Esophagus muscularis mucosa (tissue), 4 donors: ENCODE results near the gene KRT86. TPM values are rescaled to one million over a fixed set of nuclear protein-coding genes. Genes with fewer than 3 reads are reported as not detected.
A peak's percentile ranks its signal among the peaks of the same experiment; 100 is the strongest.

ENCODE experiments used
- DNase-seq: peaks from one replicate; pipeline ENCODE4 v3.0.0-alpha.2; 2017; ENCODE audit errors: extremely low spot score
- H3K27ac ChIP-seq, 4 donors: fragments of 200-600 bp; sonication (generic); replicated peaks in 1 of 4; 1 replicate in 3 of 4; 2 replicates in 1 of 4; pipeline ENCODE4 v1.5.1; 2016 to 2019; ENCODE audit warnings: mild to moderate bottlenecking in 1 of 4
- H3K27me3 ChIP-seq, 4 donors: fragments of 200-600 bp; sonication (generic); one replicate each; pipeline versions ENCODE4 v1.5.1 to v1.6.0; 2016 to 2019
- H3K36me3 ChIP-seq, 4 donors: fragments of 200-600 bp; sonication (generic); one replicate each; pipeline ENCODE4 v1.5.1; 2016 to 2019
- H3K4me1 ChIP-seq, 4 donors: fragments of 200-600 bp; sonication (generic); one replicate each; pipeline ENCODE4 v1.5.1; 2016 to 2019
- H3K4me3 ChIP-seq, 4 donors: fragments of 200-600 bp; sonication (generic); 1 replicate in 2 of 4; 2 replicates in 2 of 4; pipeline ENCODE4 v1.5.1; 2016 to 2019; ENCODE audit warnings: mild to moderate bottlenecking in 4 of 4, moderate library complexity in 1 of 4
- H3K9me3 ChIP-seq, 4 donors: fragments of 200-600 bp; sonication (generic); 1 replicate in 3 of 4; 2 replicates in 1 of 4; pipeline ENCODE4 v1.5.1; 2016 to 2019
- EP300 ChIP-seq: sonication (generic); formaldehyde crosslinking; IDR thresholded peaks from one replicate; pipeline ENCODE4 v1.6.1; 2017; ENCODE audit warnings: antibody characterized with exemption
- POLR2A ChIP-seq: fragments of 450-650 bp; IDR thresholded peaks from one replicate; pipeline ENCODE4 v1.6.1; 2017; ENCODE audit warnings: antibody characterized with exemption, moderate library complexity, mild to moderate bottlenecking, low read depth
- POLR2AphosphoS5 ChIP-seq, 2 donors: sonication (generic); formaldehyde crosslinking; IDR thresholded peaks; one replicate each; pipeline ENCODE4 v1.6.1; 2017; ENCODE audit warnings: antibody characterized with exemption in 2 of 2
- WGBS: methylation state at CpG from one replicate; pipeline ENCODE4 v1.1.5; 2018; 5-methylcytosine and 5-hydroxymethylcytosine counted together
- intact Hi-C: fragments of 100-400 bp; cut with DNase I; formaldehyde crosslinking; loops from one replicate; pipeline ENCODE4 v1.15.1; 2023
- total RNA-seq, 4 donors: library from RNA; depleted of rRNA; stranded (reverse); fragments of >200 nt; gene quantifications; one replicate each; pipeline versions ENCODE4 v1.1.0 to v1.2.1, GENCODE V29; 2016
- TF ChIP-seq, protein P1 (sequence below), 3 experiments: fragments of 200-600 bp in 2 of 3; fragments of 450-650 bp in 1 of 3; sonication (generic) in 2 of 3; IDR thresholded peaks; one replicate each; pipeline ENCODE4 v1.5.1; 2017 to 2019; ENCODE audit warnings: antibody characterized with exemption in 3 of 3, mild to moderate bottlenecking in 2 of 3, moderate library complexity in 1 of 3

Gene KRT86
- total RNA-seq, 4 donors from 2014 or later = 0.29 to 0.33 TPM; not detected in 2

GRCh38 chr12:52349196-52349595 lies 74.8 kb downstream of the KRT86 start:
- WGBS = 74% methylated on average over 6 of the region's 6 CpGs
- Histone ChIP-seq H3K36me3 (no peaks in the 10 kb centered on the region), H3K9me3 (peaks cover 0 to 2% (median under 1%) of the 10 kb centered on the region in 4 donors), H3K4me1 (peaks cover 0 to 10% (median 0%) of the 10 kb centered on the region in 4 donors), H3K27me3 (peaks cover 0 to 3% (median 0%) of the 10 kb centered on the region in 4 donors), H3K4me3 (no peak overlapping the region), H3K27ac (no peak overlapping the region)
- TF ChIP-seq, protein P1, sequence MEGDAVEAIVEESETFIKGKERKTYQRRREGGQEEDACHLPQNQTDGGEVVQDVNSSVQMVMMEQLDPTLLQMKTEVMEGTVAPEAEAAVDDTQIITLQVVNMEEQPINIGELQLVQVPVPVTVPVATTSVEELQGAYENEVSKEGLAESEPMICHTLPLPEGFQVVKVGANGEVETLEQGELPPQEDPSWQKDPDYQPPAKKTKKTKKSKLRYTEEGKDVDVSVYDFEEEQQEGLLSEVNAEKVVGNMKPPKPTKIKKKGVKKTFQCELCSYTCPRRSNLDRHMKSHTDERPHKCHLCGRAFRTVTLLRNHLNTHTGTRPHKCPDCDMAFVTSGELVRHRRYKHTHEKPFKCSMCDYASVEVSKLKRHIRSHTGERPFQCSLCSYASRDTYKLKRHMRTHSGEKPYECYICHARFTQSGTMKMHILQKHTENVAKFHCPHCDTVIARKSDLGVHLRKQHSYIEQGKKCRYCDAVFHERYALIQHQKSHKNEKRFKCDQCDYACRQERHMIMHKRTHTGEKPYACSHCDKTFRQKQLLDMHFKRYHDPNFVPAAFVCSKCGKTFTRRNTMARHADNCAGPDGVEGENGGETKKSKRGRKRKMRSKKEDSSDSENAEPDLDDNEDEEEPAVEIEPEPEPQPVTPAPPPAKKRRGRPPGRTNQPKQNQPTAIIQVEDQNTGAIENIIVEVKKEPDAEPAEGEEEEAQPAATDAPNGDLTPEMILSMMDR (IDR thresholded peaks at IDR 0.05) = no peak
- TF ChIP-seq POLR2AphosphoS5 (IDR thresholded peaks at IDR 0.05) = no peak
- no peak for TF ChIP-seq POLR2A
- no peak for TF ChIP-seq EP300
- intact Hi-C loops = no loop called here
- DNase-seq = no peak

DNA sequence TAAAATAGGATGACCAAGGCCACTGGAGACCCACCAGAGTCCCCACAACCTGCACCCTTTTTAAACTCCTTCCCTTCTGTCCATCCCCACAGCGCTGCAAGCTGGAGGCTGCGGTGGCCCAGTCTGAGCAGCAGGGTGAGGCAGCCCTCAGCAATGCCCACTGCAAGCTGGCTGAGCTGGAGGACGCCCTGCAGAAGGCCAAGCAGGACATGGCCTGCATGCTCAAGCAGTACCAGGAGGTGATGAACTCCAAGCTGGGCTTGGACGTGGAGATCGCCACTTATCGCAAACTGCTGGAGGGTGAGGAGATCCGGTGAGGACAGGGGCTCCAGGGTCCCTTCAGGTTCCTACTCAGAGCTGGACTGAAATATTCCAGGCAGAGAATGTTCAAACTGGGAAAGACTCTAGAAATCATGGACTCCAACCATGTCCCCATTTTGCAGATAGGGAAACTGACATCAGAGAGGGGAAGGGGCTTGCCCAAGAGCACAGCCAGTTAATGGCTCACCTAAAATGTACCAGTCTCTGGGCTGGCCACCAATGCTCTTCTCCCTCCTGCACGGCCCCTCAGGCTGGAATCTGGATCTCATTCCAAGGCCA lies 75.7 kb downstream of the KRT86 start:
- DNase-seq = no peak
- H3K27me3 ChIP-seq = peaks cover 0 to 8% (median 0%) of the 10 kb centered on the region in 4 donors
- no peaks in the 10 kb centered on the region for H3K36me3 ChIP-seq
- 92% methylated on average over 4 of the region's 8 CpGs for WGBS
- peaks cover 0 to 10% (median 0%) of the 10 kb centered on the region in 4 donors for H3K4me1 ChIP-seq
- no peaks in the 10 kb centered on the region for H3K9me3 ChIP-seq
- no peak overlapping the region for H3K27ac ChIP-seq
- intact Hi-C loops = no loop called here
- H3K4me3 ChIP-seq = no peak overlapping the region
- TF ChIP-seq, protein P1 (IDR thresholded peaks at IDR 0.05) = no peak
- TF ChIP-seq EP300 (no peak), POLR2AphosphoS5 (IDR thresholded peaks at IDR 0.05) (no peak), POLR2A (no peak)

DNA sequence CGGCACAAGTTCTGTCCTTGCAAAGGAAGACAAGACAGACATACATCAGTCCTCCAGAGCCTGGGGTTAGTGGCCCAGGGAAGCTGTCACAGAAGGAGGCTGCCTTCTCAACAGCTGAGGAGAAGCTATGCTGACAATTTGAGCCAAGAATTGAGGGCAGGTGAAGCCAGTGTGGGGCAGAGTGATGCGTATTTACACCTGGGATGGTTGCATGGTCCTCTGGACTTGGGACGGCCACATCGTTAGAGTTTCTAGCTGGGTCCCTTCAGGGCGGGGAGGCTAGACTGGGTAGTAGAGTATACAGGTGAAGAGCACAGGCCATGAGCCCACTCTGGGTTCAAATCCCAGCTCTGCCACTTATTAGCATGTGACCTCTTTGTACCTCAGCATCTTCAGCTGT lies 76.3 kb downstream of the KRT86 start:
- DNase-seq = no peak
- no peak for TF ChIP-seq EP300
- WGBS = 94% methylated on average over 5 of the region's 5 CpGs
- Histone ChIP-seq H3K4me1 (peaks cover 0 to 10% (median 0%) of the 10 kb centered on the region in 4 donors), H3K9me3 (no peaks in the 10 kb centered on the region), H3K36me3 (no peaks in the 10 kb centered on the region), H3K27me3 (peaks cover 0 to 9% (median 0%) of the 10 kb centered on the region in 4 donors), H3K4me3 (no peak overlapping the region), H3K27ac (no peak overlapping the region)
- intact Hi-C loops = no loop called here

DNA sequence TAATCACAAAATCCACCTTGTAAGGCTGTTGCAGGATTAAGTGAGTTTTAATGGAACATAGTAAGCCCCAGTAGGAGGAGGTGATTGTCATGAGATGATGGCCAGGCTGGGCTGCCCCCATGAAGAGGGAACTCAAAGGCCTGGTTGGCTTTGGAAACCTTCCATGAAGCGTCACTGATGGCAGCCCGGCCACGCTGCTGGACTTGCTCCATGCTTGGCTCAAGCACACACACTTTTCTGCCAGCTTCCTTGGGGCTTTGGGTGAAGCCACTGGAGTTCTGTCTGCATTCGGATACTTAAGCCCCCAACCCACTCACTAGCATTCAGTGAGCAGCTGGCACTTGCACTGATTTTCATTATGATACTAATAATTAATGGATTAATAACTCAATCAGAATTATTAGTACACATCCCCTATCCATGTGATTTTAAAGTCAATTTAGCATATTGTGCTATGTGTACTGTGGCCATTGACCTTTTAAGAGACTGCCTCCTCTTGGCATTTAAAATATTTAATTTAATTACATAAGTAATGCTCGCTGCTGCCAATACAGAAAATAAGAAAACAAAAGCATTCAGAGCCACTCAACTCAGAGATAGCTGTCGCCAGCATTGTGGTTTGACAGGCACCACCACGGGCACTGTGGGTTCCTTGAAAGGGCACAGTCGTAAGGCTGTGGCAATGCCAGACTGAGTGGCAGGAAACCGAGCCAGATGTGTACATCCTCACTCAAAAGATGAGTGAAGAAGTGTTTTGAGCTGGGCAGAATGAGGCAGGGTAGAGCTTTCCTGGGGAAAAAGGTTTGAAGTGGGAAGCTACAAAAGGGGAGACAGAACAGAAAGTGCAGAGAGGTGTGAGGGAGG lies 77.0 kb downstream of the KRT86 start:
- intact Hi-C loops = no loop called here
- Histone ChIP-seq H3K4me3 (no peak overlapping the region), H3K4me1 (peaks cover 0 to 10% (median 0%) of the 10 kb centered on the region in 4 donors), H3K36me3 (no peaks in the 10 kb centered on the region), H3K9me3 (no peaks in the 10 kb centered on the region), H3K27me3 (peaks cover 0 to 16% (median 0%) of the 10 kb centered on the region in 4 donors), H3K27ac (no peak overlapping the region)
- peak in 1 of 2 donors; percentile 17 for TF ChIP-seq POLR2AphosphoS5 (IDR thresholded peaks at IDR 0.05)
- TF ChIP-seq, protein P1 (IDR thresholded peaks at IDR 0.05) = no peak
- WGBS = 51% methylated on average over 9 of the region's 9 CpGs
- no peak for DNase-seq

GRCh38 chr12:52352951-52353350 lies 78.5 kb downstream of the KRT86 start:
- DNase-seq = no peak
- H3K9me3 ChIP-seq = no peaks in the 10 kb centered on the region
- peaks cover 0 to 10% (median 0%) of the 10 kb centered on the region in 4 donors for H3K4me1 ChIP-seq
- H3K27me3 ChIP-seq = peaks cover 0 to 21% (median 0%) of the 10 kb centered on the region in 4 donors
- no peak overlapping the region for H3K27ac ChIP-seq
- no peaks in the 10 kb centered on the region for H3K36me3 ChIP-seq
- 81% methylated on average over 2 of the region's 2 CpGs for WGBS
- TF ChIP-seq EP300 = no peak
- no peak overlapping the region for H3K4me3 ChIP-seq
- intact Hi-C loops = no loop called here
